Peyer's patch (tissue), 4 donors: Measurements from ENCODE around the gene GNAT2. TPM values are rescaled to one million over a fixed set of nuclear protein-coding genes. Genes with fewer than 3 reads are reported as not detected.

ENCODE experiments used
- DNase-seq, 3 donors: peaks; one replicate each; pipeline ENCODE4 v3.0.0-alpha.2; 2017 to 2019
- H3K27ac ChIP-seq, 4 donors: fragments of 200-600 bp; sonication (generic); one replicate each; pipeline ENCODE4 v1.5.1; 2016 to 2019
- H3K27me3 ChIP-seq, 2 donors: fragments of 200-600 bp; sonication (generic); one replicate each; pipeline ENCODE4 v1.5.1; 2019
- H3K36me3 ChIP-seq, 3 donors: fragments of 200-600 bp; sonication (generic); one replicate each; pipeline ENCODE4 v1.5.1; 2016 to 2019
- H3K4me1 ChIP-seq, 4 donors: fragments of 200-600 bp; sonication (generic); one replicate each; pipeline ENCODE4 v1.5.1; 2016 to 2019
- H3K4me3 ChIP-seq, 4 donors: fragments of 200-600 bp; sonication (generic); 1 replicate in 3 of 4; 2 replicates in 1 of 4; pipeline ENCODE4 v1.5.1; 2016 to 2019; ENCODE audit warnings: mild to moderate bottlenecking in 1 of 4
- H3K9me3 ChIP-seq, 4 donors: fragments of 200-600 bp; sonication (generic); one replicate each; pipeline ENCODE4 v1.5.1; 2016 to 2019; ENCODE audit warnings: mild to moderate bottlenecking in 1 of 4
- POLR2A ChIP-seq, 2 donors: fragments of 450-650 bp; IDR thresholded peaks; one replicate each; pipeline ENCODE4 v1.5.1; 2017; ENCODE audit warnings: antibody characterized with exemption in 2 of 2, mild to moderate bottlenecking in 2 of 2, moderate library complexity in 2 of 2
- total RNA-seq, 4 donors: library from RNA; depleted of rRNA; stranded (reverse); fragments of >200 nt; gene quantifications; one replicate each; pipeline ENCODE4 v1.1.0, GENCODE V29; 2016
- TF ChIP-seq, protein P1 (sequence below), 6 experiments: fragments of 450-650 bp in 4 of 6; fragments of 200-600 bp in 2 of 6; sonication (generic) in 1 of 6; IDR thresholded peaks; one replicate each; pipeline ENCODE4 v1.5.1; 2017 to 2019; ENCODE audit warnings: antibody characterized with exemption in 6 of 6, mild to moderate bottlenecking in 3 of 6, moderate library complexity in 1 of 6

Gene GNAT2
- total RNA-seq, 4 donors from 2014 or later: not detected

DNA sequence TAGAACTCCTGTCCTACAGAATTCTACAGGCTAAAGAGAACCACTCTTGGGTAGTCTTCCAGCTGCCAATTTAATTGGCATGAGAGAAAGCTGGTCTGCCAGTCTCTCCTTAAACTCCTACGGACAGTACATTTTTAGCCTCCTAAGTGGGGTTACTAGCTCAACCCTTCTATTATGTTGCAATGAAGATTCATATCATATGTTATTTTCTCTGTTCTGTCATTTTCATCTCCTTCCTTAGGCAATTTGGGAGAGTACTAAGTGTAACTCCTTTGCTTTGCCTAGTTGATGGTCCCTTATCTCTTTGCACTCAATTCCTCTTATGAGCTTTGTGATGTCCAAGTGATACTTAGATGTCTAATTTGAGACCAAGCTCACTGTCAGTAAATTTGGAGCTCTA is 14.0 kb downstream of the GNAT2 start:
- Histone ChIP-seq H3K9me3 (no peaks in the 10 kb centered on the region), H3K4me3 (no peak overlapping the region), H3K27ac (no peak overlapping the region), H3K27me3 (no peaks in the 10 kb centered on the region), H3K36me3 (no peaks in the 10 kb centered on the region), H3K4me1 (no peaks in the 10 kb centered on the region)
- TF ChIP-seq, protein P1, sequence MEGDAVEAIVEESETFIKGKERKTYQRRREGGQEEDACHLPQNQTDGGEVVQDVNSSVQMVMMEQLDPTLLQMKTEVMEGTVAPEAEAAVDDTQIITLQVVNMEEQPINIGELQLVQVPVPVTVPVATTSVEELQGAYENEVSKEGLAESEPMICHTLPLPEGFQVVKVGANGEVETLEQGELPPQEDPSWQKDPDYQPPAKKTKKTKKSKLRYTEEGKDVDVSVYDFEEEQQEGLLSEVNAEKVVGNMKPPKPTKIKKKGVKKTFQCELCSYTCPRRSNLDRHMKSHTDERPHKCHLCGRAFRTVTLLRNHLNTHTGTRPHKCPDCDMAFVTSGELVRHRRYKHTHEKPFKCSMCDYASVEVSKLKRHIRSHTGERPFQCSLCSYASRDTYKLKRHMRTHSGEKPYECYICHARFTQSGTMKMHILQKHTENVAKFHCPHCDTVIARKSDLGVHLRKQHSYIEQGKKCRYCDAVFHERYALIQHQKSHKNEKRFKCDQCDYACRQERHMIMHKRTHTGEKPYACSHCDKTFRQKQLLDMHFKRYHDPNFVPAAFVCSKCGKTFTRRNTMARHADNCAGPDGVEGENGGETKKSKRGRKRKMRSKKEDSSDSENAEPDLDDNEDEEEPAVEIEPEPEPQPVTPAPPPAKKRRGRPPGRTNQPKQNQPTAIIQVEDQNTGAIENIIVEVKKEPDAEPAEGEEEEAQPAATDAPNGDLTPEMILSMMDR (IDR thresholded peaks at IDR 0.05): no peak
- TF ChIP-seq POLR2A (IDR thresholded peaks at IDR 0.05): no peak
- no peak for DNase-seq

DNA sequence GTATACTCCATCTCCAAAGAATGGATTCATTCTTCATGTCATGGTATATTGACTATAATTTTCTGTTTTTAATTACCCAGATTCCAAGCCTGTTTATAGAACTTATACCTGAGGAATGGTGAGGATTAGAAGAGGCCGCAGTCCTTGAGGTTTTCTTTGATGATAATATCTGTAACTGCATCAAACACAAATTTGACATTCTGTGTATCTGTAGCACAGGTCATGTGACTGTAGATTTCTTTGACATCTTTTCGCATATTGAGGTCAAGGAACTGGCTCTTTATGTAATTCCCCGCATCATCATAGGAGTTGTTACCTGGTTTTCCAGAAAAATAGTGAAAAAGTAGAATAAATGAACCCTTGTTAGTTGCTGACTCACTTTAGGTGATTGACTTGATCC is 16.2 kb downstream of the GNAT2 start:
- TF ChIP-seq, protein P1 (IDR thresholded peaks at IDR 0.05): no peak
- TF ChIP-seq POLR2A (IDR thresholded peaks at IDR 0.05): no peak
- H3K27me3 ChIP-seq: no peaks in the 10 kb centered on the region
- no peak overlapping the region for H3K27ac ChIP-seq
- H3K9me3 ChIP-seq: no peaks in the 10 kb centered on the region
- no peaks in the 10 kb centered on the region for H3K4me1 ChIP-seq
- no peak overlapping the region for H3K4me3 ChIP-seq
- H3K36me3 ChIP-seq: peaks cover 0 to 5% (median 0%) of the 10 kb centered on the region in 3 donors
- no peak for DNase-seq

DNA sequence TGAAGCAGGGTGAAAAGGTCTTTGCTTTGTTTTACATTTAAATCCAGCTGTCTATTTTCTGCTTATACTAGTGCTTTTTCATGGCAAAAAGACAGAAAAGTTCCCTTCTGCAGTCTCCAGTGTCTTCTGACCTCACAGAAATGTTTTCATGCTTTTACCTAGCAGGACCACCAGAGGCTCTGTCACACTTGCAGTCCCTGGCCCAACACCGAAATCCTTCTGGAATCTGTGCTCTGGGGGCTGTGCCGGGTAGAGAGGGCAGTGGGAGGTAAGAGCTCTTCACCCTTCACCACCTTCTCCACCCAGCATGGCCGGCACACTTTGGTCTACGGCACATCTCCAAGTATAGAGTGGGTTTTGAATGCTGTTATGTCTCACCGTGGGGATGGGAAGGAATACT is 20.8 kb downstream of the GNAT2 start:
- no peaks in the 10 kb centered on the region for H3K9me3 ChIP-seq
- no peaks in the 10 kb centered on the region for H3K27me3 ChIP-seq
- H3K27ac ChIP-seq: no peak overlapping the region
- no peaks in the 10 kb centered on the region for H3K4me1 ChIP-seq
- DNase-seq: no peak
- H3K36me3 ChIP-seq: peaks cover 0 to 33% (median 0%) of the 10 kb centered on the region in 3 donors
- no peak for TF ChIP-seq POLR2A (IDR thresholded peaks at IDR 0.05)
- TF ChIP-seq, protein P1 (IDR thresholded peaks at IDR 0.05): no peak
- H3K4me3 ChIP-seq: no peak overlapping the region

DNA sequence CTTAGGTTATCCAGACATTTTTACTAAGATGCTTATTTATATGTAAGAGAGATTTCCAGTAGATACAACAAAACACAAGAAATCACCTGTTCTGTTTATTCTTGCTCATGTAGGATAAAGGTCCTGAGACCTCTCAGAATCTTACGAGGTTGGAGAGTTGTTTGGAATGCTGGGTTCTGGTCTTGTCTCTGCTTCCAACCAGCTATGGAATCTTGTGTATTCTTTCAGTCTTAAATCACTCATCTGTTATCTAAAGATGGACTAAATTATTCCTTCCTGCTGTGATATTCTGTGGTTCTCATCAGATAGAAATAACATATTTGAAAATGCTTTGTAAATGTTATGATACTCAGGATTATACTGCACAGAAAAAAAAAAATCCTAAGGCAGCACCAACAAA is 21.3 kb downstream of the GNAT2 start:
- DNase-seq: no peak
- Histone ChIP-seq H3K27ac (no peak overlapping the region), H3K4me3 (no peak overlapping the region), H3K4me1 (no peaks in the 10 kb centered on the region), H3K27me3 (no peaks in the 10 kb centered on the region), H3K9me3 (no peaks in the 10 kb centered on the region), H3K36me3 (peaks cover 0 to 38% (median 0%) of the 10 kb centered on the region in 3 donors)
- TF ChIP-seq, protein P1 (IDR thresholded peaks at IDR 0.05): no peak
- TF ChIP-seq POLR2A (IDR thresholded peaks at IDR 0.05): no peak

DNA sequence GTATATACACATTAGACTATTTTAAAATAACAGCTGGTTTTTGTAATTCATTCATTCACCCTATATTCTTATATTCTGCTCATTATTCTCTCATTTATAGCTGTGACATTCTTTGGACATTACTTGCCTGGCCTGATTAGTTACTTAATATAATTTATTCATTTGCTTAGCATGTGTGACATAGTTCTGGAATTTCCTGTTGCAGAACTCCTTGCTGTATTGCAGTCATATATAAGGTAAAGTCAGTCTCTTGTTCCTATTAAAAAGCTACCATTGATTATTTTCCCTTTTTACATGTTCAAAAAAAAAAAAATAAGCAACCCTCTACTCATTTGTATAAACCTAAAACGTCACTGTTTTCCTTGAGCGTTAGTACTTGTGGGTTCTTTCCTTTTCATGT is 23.9 kb downstream of the GNAT2 start:
- no peaks in the 10 kb centered on the region for H3K4me1 ChIP-seq
- H3K9me3 ChIP-seq: no peaks in the 10 kb centered on the region
- peaks cover 0 to 64% (median 0%) of the 10 kb centered on the region in 3 donors for H3K36me3 ChIP-seq
- TF ChIP-seq POLR2A (IDR thresholded peaks at IDR 0.05): no peak
- TF ChIP-seq, protein P1 (IDR thresholded peaks at IDR 0.05): no peak
- no peak overlapping the region for H3K4me3 ChIP-seq
- no peak overlapping the region for H3K27ac ChIP-seq
- H3K27me3 ChIP-seq: no peaks in the 10 kb centered on the region
- no peak for DNase-seq

DNA sequence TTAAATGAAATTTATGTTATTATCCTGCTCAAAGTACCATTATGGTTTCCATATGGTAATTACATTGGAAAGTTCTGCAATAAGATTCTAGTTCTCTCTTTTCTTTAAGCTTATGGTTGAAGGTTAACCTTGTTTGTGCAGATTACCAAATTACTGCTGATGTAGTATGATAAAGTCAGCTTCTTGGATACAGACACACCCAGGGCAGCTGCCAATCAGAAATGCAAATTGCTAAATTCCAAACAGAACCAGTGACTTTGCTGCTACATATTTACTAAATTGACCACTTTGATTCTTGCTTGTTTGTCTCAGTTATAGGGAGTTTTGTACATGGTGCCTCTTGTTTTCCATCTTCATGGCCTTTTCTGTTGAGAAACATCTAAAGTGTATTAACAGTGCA is 26.5 kb downstream of the GNAT2 start:
- no peaks in the 10 kb centered on the region for H3K9me3 ChIP-seq
- TF ChIP-seq POLR2A (IDR thresholded peaks at IDR 0.05): no peak
- TF ChIP-seq, protein P1 (IDR thresholded peaks at IDR 0.05): no peak
- H3K4me1 ChIP-seq: no peaks in the 10 kb centered on the region
- H3K36me3 ChIP-seq: peaks cover 0 to 85% (median 0%) of the 10 kb centered on the region in 3 donors
- no peak overlapping the region for H3K4me3 ChIP-seq
- no peak for DNase-seq
- no peaks in the 10 kb centered on the region for H3K27me3 ChIP-seq
- H3K27ac ChIP-seq: no peak overlapping the region
